Astrocyte (in vitro differentiated cells and primary cell): ENCODE measurements around the gene DOCK10.

Experiments used
- EZH2 ChIP-seq: IDR thresholded peaks from 2 replicates; pipeline ENCODE4 v1.6.1; 2012; ENCODE audit warnings: mild to moderate bottlenecking, low read length, inconsistent platforms; ENCODE audit not compliant: insufficient read depth
- TF ChIP-seq, protein P1 (sequence below): IDR thresholded peaks from 2 replicates; pipeline ENCODE4 v1.5.1; 2011; ENCODE audit warnings: low read depth, mild to moderate bottlenecking, inconsistent platforms, low read length, moderate library complexity; ENCODE audit not compliant: insufficient read depth

DNA sequence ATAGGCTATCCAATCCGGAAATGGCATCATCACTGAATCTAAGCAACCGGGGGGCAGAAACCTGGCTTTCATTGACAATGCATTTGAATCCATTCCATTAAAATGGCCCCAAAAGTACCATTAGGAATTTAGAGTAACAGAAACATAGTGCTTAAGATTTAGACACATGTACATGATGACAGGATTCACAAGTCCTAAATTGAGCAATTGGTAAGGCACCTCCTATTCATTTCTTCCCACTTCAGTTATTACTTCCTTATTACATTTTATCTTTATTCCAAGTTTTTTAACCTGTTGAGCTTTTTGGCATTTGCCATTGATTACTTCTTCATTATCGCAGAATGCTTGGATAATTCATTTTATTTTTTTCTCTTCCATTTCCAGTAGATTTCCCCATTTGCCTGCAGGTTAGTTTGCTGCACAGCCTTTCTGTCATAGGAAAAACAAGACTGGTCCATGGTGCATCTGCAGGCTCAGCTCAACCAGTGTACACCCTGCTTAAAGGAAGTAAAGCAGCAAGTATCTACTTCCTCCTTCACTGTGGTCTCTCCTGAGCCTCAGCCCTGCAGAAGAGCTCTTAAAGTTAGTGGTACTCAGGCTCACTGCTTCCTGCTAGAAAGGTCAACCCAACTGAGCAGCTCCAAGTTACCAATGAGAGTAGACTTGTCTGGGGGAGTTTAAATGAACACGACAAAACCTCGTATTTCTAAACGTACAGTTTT, 89.2 kb downstream of the DOCK10 start:
- TF ChIP-seq, protein P1, sequence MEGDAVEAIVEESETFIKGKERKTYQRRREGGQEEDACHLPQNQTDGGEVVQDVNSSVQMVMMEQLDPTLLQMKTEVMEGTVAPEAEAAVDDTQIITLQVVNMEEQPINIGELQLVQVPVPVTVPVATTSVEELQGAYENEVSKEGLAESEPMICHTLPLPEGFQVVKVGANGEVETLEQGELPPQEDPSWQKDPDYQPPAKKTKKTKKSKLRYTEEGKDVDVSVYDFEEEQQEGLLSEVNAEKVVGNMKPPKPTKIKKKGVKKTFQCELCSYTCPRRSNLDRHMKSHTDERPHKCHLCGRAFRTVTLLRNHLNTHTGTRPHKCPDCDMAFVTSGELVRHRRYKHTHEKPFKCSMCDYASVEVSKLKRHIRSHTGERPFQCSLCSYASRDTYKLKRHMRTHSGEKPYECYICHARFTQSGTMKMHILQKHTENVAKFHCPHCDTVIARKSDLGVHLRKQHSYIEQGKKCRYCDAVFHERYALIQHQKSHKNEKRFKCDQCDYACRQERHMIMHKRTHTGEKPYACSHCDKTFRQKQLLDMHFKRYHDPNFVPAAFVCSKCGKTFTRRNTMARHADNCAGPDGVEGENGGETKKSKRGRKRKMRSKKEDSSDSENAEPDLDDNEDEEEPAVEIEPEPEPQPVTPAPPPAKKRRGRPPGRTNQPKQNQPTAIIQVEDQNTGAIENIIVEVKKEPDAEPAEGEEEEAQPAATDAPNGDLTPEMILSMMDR = no peak
- no peak for TF ChIP-seq EZH2
